ENCODE results near the gene TAGLN2.

Gene TAGLN2

GRCh38 chr1:159868766-159869165 lies 56.5 kb downstream of the TAGLN2 start:
- DNase-seq, result no peak
